HCT116 (cell line): Measurements from ENCODE around the gene ZNF318. TPM values are rescaled to one million over a fixed set of nuclear protein-coding genes. Genes with fewer than 3 reads are reported as not detected.

Experiments used
- ATAC-seq: fragments of 200-7000 bp; cut with Tn5 transposase; 2 replicates; pipeline ENCODE4 v1.9.1; 2020; ENCODE audit warnings: mild to moderate bottlenecking, moderate library complexity
- BruUV-seq: library from RNA; stranded (reverse); fragments of 400-500 nt; replicated peaks from 2 replicates; lab custom pipeline; 2021; lab: Mats Ljungman, UMichigan
- CTCF ChIA-PET: fragments of 300-600 bp; sonication (Branson Sonifier 250); formaldehyde crosslinking; loops from one replicate; lab custom pipeline; 2021; ENCODE audit warnings: antibody characterized with exemption; lab: Charles Lee
- POLR2A ChIA-PET: fragments of 300-600, 350-600 bp; sonication (Branson Sonifier 250); formaldehyde crosslinking; loops from one replicate; lab custom pipeline; 2021; ENCODE audit warnings: antibody characterized with exemption; lab: Charles Lee
- RAD21 ChIA-PET, 2 experiments: fragments of 300-600 bp; sonication (Branson Sonifier 250); formaldehyde crosslinking; loops; one replicate each; lab custom pipeline; 2023; ENCODE audit warnings: low total read pairs in 2 of 2; ENCODE audit not compliant: uncharacterized antibody in 2 of 2, unreplicated experiment in 2 of 2, low non-redundant PET in 1 of 2; lab: Charles Lee
- DNase-seq: peaks from one replicate; pipeline ENCODE4 v3.0.0-alpha.2; 2010; ENCODE audit warnings: low read depth, low spot score
- H2AFZ ChIP-seq: fragments of 200-600 bp; shearing (Covaris generic), sonication (generic); 2 replicates; pipeline ENCODE4 v1.6.1; 2017; ENCODE audit warnings: low read depth, mixed run types, mixed read lengths, antibody characterized with exemption, low read length; ENCODE audit not compliant: poor library complexity, severe bottlenecking
- H3K27ac ChIP-seq: 2 replicates; pipeline ENCODE4 v1.5.1; 2012; ENCODE audit warnings: low read depth, low read length
- H3K27me3 ChIP-seq: fragments of 200-600 bp; sonication (generic); 2 replicates; pipeline ENCODE4 v1.6.1; 2016; ENCODE audit warnings: mixed run types, low read length, mixed read lengths; ENCODE audit not compliant: insufficient read depth
- H3K36me3 ChIP-seq, 2 experiments: fragments of 200-500 bp in 1 of 2; fragments of 200-600 bp in 1 of 2; sonication (Bioruptor generic) in 1 of 2; sonication (generic) in 1 of 2; 2 replicates each; pipeline versions ENCODE4 v1.5.1 to v1.6.1; 2014 to 2016; ENCODE audit warnings: low read length in 2 of 2, inconsistent platforms in 1 of 2, mixed read lengths in 1 of 2, mixed run types in 1 of 2; ENCODE audit not compliant: insufficient read depth in 2 of 2, control insufficient read depth in 1 of 2
- H3K4me1 ChIP-seq, 2 experiments: fragments of 200-600 bp in 1 of 2; sonication (generic) in 1 of 2; 2 replicates each; pipeline versions ENCODE4 v1.5.1 to v1.6.1; 2012 to 2017; ENCODE audit warnings: low read length in 2 of 2, inconsistent platforms in 1 of 2, mild to moderate bottlenecking in 1 of 2, mixed read lengths in 1 of 2, mixed run types in 1 of 2, moderate library complexity in 1 of 2; ENCODE audit not compliant: insufficient read depth in 2 of 2, control insufficient read depth in 1 of 2
- H3K4me2 ChIP-seq: fragments of 200-600 bp; sonication (generic); 2 replicates; pipeline ENCODE4 v1.6.1; 2017; ENCODE audit warnings: mixed run types, low read length, mixed read lengths
- H3K4me3 ChIP-seq, 2 experiments: fragments of 200-600 bp in 1 of 2; sonication (generic) in 1 of 2; replicated peaks in 1 of 2; 2 replicates each; pipeline ENCODE4 v1.5.1; 2011 to 2016; ENCODE audit warnings: low read length in 2 of 2, control low read depth in 1 of 2, low read depth in 1 of 2, mild to moderate bottlenecking in 1 of 2, mixed read lengths in 1 of 2, mixed run types in 1 of 2
- H3K79me2 ChIP-seq: fragments of 200-600 bp; sonication (generic); 2 replicates; pipeline ENCODE4 v1.6.1; 2017; ENCODE audit warnings: mild to moderate bottlenecking, mixed run types, low read length, moderate library complexity, mixed read lengths; ENCODE audit not compliant: insufficient read depth
- H3K9ac ChIP-seq: fragments of 200-600 bp; sonication (generic); 2 replicates; pipeline ENCODE4 v1.6.1; 2016; ENCODE audit warnings: low read length, mixed read lengths
- H3K9me2 ChIP-seq: fragments of 200-600 bp; sonication (generic), shearing (Covaris generic); 2 replicates; pipeline ENCODE4 v1.6.1; 2017; ENCODE audit warnings: mixed run types, mild to moderate bottlenecking, moderate library complexity; ENCODE audit not compliant: insufficient read depth
- H3K9me3 ChIP-seq, 2 experiments: fragments of 200-500 bp in 1 of 2; fragments of 200-600 bp in 1 of 2; sonication (Bioruptor generic) in 1 of 2; sonication (generic) in 1 of 2; 2 replicates each; pipeline ENCODE4 v1.6.1; 2014 to 2017; ENCODE audit warnings: low read length in 2 of 2, mixed read lengths in 2 of 2, inconsistent platforms in 1 of 2, low read depth in 1 of 2, mild to moderate bottlenecking in 1 of 2, mixed run types in 1 of 2, moderate library complexity in 1 of 2; ENCODE audit not compliant: control insufficient read depth in 1 of 2, insufficient read depth in 1 of 2
- H4K20me1 ChIP-seq: fragments of 200-600 bp; sonication (generic), shearing (Covaris generic); 2 replicates; pipeline ENCODE4 v1.6.1; 2017; ENCODE audit warnings: mixed run types, mild to moderate bottlenecking, moderate library complexity; ENCODE audit not compliant: insufficient read depth
- ATF3 ChIP-seq: IDR thresholded peaks from 2 replicates; pipeline ENCODE4 v1.6.1; 2012
- CTCF ChIP-seq, 3 experiments: fragments of 200-600 bp in 1 of 3; sonication (generic) in 1 of 3; IDR thresholded peaks in 2 of 3; conservative IDR thresholded peaks in 1 of 3; 2 replicates each; pipeline ENCODE4 v1.5.1; 2012 to 2017; ENCODE audit warnings: low read depth in 2 of 3, low read length in 2 of 3, antibody characterized with exemption in 1 of 3, borderline replicate concordance in 1 of 3, control low read depth in 1 of 3, mild to moderate bottlenecking in 1 of 3, mixed read lengths in 1 of 3, mixed run types in 1 of 3, moderate library complexity in 1 of 3; ENCODE audit not compliant: insufficient read depth in 1 of 3
- ELF1 ChIP-seq: IDR thresholded peaks from 2 replicates; pipeline ENCODE4 v1.6.1; 2012; ENCODE audit warnings: low read depth, borderline replicate concordance
- EZH2 ChIP-seq: fragments of 200-600 bp; sonication (generic); IDR thresholded peaks from 2 replicates; pipeline ENCODE4 v1.6.1; 2017; ENCODE audit warnings: antibody characterized with exemption, mixed run types
- EZH2phosphoT487 ChIP-seq: fragments of 200-600 bp; IDR thresholded peaks from 2 replicates; pipeline ENCODE4 v1.6.1; 2018; ENCODE audit warnings: antibody characterized with exemption, borderline replicate concordance
- JUND ChIP-seq: IDR thresholded peaks from 2 replicates; pipeline ENCODE4 v1.6.1; 2012
- POLR2A ChIP-seq: IDR thresholded peaks from 2 replicates; pipeline ENCODE4 v1.7.0; 2011; ENCODE audit warnings: borderline replicate concordance; ENCODE audit not compliant: insufficient read depth, insufficient read length; ENCODE audit errors: extremely low read depth
- POLR2AphosphoS5 ChIP-seq: IDR thresholded peaks from 2 replicates; pipeline ENCODE4 v1.6.1; 2011; ENCODE audit warnings: mild to moderate bottlenecking, low read depth, low read length, moderate library complexity
- ZNF274 ChIP-seq: fragments of 200-500 bp; sonication (Bioruptor generic); IDR thresholded peaks from 2 replicates; pipeline ENCODE4 v1.6.1; 2014; ENCODE audit warnings: mild to moderate bottlenecking, low read depth, low read length, inconsistent platforms
- intact Hi-C: fragments of 100-400 bp; cut with micrococcal nuclease; formaldehyde crosslinking; loops from 2 replicates; pipeline ENCODE4 v1.10.0; 2022
- total RNA-seq: library from RNA; stranded (reverse); gene quantifications from one replicate; pipeline ENCODE4 v1.2.1, GENCODE V29; 2021; ENCODE audit not compliant: unreplicated experiment
- TF ChIP-seq, protein P1 (sequence below): IDR thresholded peaks from 2 replicates; pipeline ENCODE4 v1.6.1; 2012; ENCODE audit warnings: low read depth

ZNF318 gene
- total RNA-seq, 1 experiment from 2014 or later = 15.2 TPM

- Histone ChIP-seq H3K79me2 (no peaks in the 10 kb centered on the region), H3K9me3 (no peaks in the 10 kb centered on the region), H3K9me2 (no peaks in the 10 kb centered on the region), H3K36me3 (no peaks in the 10 kb centered on the region), H3K27ac (no peak overlapping the region), H4K20me1 (no peaks in the 10 kb centered on the region), H2AFZ (no peak overlapping the region), H3K4me3 (no peak overlapping the region), H3K9ac (no peak overlapping the region), H3K4me1 (no peaks in the 10 kb centered on the region), H3K27me3 (no peaks in the 10 kb centered on the region), H3K4me2 (no peak overlapping the region)
- BruUV-seq = no TSS peak
- TF ChIP-seq POLR2A (no peak), POLR2AphosphoS5 (no peak), JUND (no peak), EZH2phosphoT487 (no peak), ATF3 (no peak), EZH2 (no peak), CTCF (IDR thresholded peaks at IDR 0.05 in 2 of 3, conservative IDR thresholded peaks at IDR 0.05 in 1 of 3; ENCODE audit: borderline replicate concordance in 1 of 3, insufficient read depth in 1 of 3, low read depth in 2 of 3, low read length in 2 of 3) (no peak), ELF1 (no peak), ZNF274 (no peak)
- TF ChIP-seq, protein P1, sequence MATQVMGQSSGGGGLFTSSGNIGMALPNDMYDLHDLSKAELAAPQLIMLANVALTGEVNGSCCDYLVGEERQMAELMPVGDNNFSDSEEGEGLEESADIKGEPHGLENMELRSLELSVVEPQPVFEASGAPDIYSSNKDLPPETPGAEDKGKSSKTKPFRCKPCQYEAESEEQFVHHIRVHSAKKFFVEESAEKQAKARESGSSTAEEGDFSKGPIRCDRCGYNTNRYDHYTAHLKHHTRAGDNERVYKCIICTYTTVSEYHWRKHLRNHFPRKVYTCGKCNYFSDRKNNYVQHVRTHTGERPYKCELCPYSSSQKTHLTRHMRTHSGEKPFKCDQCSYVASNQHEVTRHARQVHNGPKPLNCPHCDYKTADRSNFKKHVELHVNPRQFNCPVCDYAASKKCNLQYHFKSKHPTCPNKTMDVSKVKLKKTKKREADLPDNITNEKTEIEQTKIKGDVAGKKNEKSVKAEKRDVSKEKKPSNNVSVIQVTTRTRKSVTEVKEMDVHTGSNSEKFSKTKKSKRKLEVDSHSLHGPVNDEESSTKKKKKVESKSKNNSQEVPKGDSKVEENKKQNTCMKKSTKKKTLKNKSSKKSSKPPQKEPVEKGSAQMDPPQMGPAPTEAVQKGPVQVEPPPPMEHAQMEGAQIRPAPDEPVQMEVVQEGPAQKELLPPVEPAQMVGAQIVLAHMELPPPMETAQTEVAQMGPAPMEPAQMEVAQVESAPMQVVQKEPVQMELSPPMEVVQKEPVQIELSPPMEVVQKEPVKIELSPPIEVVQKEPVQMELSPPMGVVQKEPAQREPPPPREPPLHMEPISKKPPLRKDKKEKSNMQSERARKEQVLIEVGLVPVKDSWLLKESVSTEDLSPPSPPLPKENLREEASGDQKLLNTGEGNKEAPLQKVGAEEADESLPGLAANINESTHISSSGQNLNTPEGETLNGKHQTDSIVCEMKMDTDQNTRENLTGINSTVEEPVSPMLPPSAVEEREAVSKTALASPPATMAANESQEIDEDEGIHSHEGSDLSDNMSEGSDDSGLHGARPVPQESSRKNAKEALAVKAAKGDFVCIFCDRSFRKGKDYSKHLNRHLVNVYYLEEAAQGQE = no peak
- ChIA-PET POLR2A (no interaction called here), RAD21 (no interaction called here), CTCF (no interaction called here)
- ATAC-seq = no peak
- no peak for DNase-seq
- intact Hi-C loops = no loop called here
Measured at GRCh38 chr6:43290339-43290904, 79.0 kb downstream of the ZNF318 start.
